Kidney epithelial cell (primary cell): Measurements from ENCODE around the gene GAA. TPM values are rescaled to one million over a fixed set of nuclear protein-coding genes. Genes with fewer than 3 reads are reported as not detected.

ENCODE experiments used
- DNase-seq: peaks from one replicate; pipeline ENCODE4 v3.0.0-alpha.2; 2010; ENCODE audit warnings: low read depth
- H3K27me3 ChIP-seq: 2 replicates; pipeline ENCODE4 v1.6.0; 2011; ENCODE audit warnings: low read length; ENCODE audit not compliant: control insufficient read depth, insufficient read depth
- H3K36me3 ChIP-seq: 2 replicates; pipeline ENCODE4 v1.5.1; 2011; ENCODE audit warnings: low read length; ENCODE audit not compliant: control insufficient read depth, insufficient read depth
- H3K4me3 ChIP-seq: 2 replicates; pipeline ENCODE4 v1.5.1; 2011; ENCODE audit warnings: low read depth, mild to moderate bottlenecking, control low read depth, low read length
- total RNA-seq: library from RNA; depleted of rRNA; stranded (reverse); fragments of >200 nt; gene quantifications from 2 replicates; pipeline ENCODE4 v1.2.3, GENCODE V29; 2015
- TF ChIP-seq, protein P1 (sequence below): IDR thresholded peaks from 2 replicates; pipeline ENCODE4 v1.5.1; 2011; ENCODE audit warnings: mild to moderate bottlenecking, moderate library complexity, low read length, control low read depth, inconsistent platforms; ENCODE audit not compliant: insufficient read depth, poor library complexity, severe bottlenecking

Gene GAA
- total RNA-seq, 1 donor from 2014 or later = 60.9 TPM

DNA sequence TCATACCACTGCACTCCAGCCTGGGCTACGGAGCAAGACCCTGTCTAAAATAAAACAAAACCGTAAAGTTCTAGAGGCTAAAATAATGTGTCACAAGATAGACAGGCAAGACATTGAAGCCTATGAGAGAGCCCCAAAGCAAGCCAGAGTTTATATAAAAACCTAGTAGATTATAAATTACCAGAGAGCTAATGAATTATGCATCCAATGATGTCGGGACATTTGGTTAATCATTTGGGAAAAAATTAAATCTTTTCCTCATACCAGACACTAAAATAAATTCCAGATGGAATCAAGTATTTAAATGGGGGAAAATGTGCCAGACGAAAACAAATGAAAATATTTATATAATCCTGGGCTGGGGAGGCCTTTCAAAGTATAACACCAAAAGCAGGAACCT, 40.7 kb upstream of the GAA start:
- H3K27me3 ChIP-seq = no peaks in the 10 kb centered on the region
- DNase-seq = no peak
- TF ChIP-seq, protein P1, sequence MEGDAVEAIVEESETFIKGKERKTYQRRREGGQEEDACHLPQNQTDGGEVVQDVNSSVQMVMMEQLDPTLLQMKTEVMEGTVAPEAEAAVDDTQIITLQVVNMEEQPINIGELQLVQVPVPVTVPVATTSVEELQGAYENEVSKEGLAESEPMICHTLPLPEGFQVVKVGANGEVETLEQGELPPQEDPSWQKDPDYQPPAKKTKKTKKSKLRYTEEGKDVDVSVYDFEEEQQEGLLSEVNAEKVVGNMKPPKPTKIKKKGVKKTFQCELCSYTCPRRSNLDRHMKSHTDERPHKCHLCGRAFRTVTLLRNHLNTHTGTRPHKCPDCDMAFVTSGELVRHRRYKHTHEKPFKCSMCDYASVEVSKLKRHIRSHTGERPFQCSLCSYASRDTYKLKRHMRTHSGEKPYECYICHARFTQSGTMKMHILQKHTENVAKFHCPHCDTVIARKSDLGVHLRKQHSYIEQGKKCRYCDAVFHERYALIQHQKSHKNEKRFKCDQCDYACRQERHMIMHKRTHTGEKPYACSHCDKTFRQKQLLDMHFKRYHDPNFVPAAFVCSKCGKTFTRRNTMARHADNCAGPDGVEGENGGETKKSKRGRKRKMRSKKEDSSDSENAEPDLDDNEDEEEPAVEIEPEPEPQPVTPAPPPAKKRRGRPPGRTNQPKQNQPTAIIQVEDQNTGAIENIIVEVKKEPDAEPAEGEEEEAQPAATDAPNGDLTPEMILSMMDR = no peak

DNA sequence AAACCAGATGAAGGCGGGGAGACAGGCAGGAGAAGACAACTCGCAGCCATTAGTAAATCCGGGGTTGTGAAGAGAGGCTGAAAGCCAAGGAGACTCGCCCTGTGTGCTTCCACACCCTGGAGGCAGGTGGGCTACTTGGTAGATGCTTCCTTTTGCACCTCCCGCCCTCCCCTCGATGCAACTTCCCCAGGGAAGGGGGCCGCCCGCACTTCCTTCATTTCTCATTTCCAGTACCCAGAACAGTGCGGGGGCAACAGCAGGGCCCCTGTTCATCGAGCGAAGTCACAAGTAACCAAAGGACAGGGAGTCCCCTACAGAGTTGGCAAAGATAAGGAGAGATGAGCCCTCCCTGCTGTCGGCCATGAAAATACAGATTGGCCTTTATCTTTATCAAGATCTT, 40.0 kb upstream of the GAA start:
- Histone ChIP-seq H3K27me3 (no peaks in the 10 kb centered on the region), H3K4me3 (no peak overlapping the region), H3K36me3 (no peaks in the 10 kb centered on the region)
- TF ChIP-seq, protein P1 = no peak
- no peak for DNase-seq

More for the DNA sequence above, 40.7 kb upstream of the GAA start:
- Histone ChIP-seq H3K4me3 (no peak overlapping the region), H3K36me3 (no peaks in the 10 kb centered on the region)

DNA sequence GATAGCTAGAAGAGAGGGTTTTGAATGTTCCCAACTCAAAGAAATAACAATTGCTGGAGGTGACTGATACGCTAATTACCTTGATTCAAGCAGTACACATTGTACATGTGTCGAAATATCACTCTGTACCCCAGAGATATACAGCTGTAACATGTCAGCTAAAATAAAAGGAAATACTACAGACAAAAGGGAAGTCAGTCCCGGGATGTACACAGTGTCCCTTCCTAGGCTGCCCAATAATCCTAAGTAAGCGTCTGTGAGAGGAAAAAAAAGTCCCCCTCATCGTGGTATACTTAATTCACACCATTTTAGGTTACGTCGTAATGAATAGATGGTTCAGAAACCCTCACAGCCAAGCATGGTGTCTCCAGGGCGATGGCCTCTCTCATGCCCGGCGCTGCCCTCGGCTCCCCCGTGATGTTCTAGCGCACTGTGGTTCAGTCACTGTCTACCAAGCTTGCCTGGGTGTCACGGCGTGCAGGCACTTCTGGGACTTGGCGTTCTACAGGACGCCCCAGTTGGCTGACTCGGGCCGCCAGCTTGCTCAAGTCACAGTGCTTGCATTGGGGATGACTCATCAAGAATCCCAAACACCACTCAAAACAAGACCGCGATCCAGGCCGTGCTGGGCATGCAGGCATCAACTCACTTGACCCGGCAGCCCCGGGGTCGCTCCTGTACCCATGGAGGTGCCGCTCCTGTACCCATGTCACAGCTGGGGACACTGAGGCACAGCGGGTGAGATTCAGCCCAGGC, 37.4 kb upstream of the GAA start:
- Histone ChIP-seq H3K27me3 (no peaks in the 10 kb centered on the region), H3K4me3 (no peak overlapping the region), H3K36me3 (no peaks in the 10 kb centered on the region)
- TF ChIP-seq, protein P1 = no peak
- peak; percentile 54 for DNase-seq

DNA sequence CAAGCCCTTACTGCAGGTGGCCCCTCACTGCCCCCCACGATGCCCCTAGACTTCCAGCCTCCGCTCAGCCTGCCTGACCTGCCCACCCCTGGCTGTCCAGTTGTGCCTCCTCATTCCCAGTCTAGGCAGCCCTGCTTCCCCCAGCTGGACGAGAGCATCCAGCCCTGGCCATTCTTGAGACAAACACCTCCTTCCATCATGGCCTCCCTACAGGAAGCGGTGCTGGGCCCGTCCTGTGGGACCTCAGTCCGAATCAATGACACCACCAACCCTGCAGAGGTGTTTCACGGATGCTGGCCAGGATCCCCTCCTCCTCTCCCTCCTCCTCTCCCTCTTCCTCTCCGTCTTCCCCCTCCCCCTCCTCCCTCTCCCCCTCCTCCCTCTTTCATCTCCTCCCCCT, 36.7 kb upstream of the GAA start:
- no peaks in the 10 kb centered on the region for H3K36me3 ChIP-seq
- no peaks in the 10 kb centered on the region for H3K27me3 ChIP-seq
- TF ChIP-seq, protein P1 = no peak
- no peak overlapping the region for H3K4me3 ChIP-seq
- no peak for DNase-seq

DNA sequence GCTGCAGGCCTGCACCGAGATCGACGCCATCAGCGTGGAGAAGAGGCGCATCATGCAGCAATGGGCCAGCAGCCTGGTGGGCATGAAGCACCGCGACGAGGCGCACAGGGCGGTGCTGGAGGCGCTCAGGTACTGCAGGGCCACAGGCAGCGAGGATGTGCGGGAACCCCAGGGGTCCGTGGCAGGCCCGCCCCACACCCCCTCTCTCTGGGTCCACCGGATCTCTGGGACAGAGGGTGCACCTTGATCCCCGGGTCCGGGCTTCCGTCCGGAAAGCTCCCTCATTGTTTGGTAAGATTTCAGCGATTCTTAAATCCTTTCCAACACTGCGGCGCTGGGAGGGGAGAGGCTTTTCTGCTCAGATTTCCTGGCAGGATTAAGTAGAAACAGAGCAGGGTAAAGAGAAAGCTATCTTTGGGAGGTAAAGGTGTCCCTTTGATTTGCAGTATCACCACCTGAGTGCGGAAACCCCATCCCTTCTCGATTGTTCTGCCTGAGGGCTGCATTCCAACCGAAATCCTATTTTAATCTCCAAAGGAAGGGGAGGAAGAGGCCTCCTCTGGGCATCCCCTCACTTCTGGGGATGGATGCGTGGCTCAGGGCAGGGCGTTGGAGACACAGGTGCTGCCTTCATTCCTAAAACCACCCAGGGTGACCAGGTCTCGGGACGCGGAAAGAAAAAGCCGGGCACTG, 35.8 kb upstream of the GAA start:
- Histone ChIP-seq H3K27me3 (no peaks in the 10 kb centered on the region), H3K4me3 (no peak overlapping the region), H3K36me3 (no peaks in the 10 kb centered on the region)
- TF ChIP-seq, protein P1 = no peak
- no peak for DNase-seq
